WI38 (cell line): ENCODE data around the gene PRSS36.
"Not testable (repeated sequence)": the region's sequence is repeated elsewhere in the genome, so short reads cannot be mapped to it uniquely, and the experiment has no call there.

Experiments used
- H3K4me3 ChIP-seq: 2 replicates; pipeline ENCODE4 v1.5.1; 2011; ENCODE audit warnings: low read depth, mild to moderate bottlenecking, control low read depth, low read length
- TF ChIP-seq, protein P1 (sequence below): IDR thresholded peaks from 2 replicates; pipeline ENCODE4 v1.5.1; 2012; ENCODE audit warnings: low read depth, mild to moderate bottlenecking, control low read depth, low read length

The PRSS36 gene

DNA sequence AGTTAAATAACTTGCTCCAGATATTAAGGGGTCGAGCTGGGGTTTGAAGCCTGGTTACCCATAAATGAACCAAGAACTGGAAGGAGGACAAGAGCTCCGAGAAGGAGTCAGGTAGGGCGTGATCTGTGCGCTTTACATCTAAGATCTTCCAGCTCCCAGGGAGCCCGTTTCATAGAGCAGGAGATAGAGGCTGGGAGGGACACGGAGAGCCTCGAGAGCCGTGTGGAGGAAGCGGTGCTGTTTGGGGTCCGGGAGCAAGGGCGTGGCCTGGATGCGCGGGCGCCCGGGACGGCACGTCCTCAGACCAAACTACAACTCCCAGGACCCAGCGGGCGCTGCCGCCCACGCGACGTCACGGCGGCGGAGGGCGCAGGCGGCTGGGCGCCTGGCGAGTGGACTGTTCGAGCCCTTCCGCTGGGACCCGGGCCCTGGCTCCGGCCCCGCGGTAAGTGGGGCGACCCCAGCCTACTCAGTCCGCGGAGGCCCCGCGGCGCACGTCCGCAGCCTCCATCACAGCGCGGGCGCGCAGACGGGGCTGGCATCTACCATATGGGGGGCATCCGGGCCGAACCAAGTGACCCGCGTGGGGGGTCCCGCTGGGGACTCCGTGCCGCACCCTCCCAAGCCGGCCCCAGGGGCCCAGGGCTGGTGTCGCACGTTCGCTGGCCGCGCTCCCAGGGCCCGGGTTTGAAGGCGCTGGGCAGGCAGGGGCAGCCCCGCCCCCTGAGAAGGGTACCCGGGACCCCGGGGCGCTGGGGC, 41.7 kb downstream of the PRSS36 start, which contains the start of gene BCKDK:
TSS of gene BCKDK (plus strand) at position 352 of the 759 bp plus-strand sequence. CDS start 838 bp downstream, outside the sequence.
- TF ChIP-seq, protein P1, sequence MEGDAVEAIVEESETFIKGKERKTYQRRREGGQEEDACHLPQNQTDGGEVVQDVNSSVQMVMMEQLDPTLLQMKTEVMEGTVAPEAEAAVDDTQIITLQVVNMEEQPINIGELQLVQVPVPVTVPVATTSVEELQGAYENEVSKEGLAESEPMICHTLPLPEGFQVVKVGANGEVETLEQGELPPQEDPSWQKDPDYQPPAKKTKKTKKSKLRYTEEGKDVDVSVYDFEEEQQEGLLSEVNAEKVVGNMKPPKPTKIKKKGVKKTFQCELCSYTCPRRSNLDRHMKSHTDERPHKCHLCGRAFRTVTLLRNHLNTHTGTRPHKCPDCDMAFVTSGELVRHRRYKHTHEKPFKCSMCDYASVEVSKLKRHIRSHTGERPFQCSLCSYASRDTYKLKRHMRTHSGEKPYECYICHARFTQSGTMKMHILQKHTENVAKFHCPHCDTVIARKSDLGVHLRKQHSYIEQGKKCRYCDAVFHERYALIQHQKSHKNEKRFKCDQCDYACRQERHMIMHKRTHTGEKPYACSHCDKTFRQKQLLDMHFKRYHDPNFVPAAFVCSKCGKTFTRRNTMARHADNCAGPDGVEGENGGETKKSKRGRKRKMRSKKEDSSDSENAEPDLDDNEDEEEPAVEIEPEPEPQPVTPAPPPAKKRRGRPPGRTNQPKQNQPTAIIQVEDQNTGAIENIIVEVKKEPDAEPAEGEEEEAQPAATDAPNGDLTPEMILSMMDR: no peak
- H3K4me3 ChIP-seq: peak within 1 kb of the TSS; percentile 94

DNA sequence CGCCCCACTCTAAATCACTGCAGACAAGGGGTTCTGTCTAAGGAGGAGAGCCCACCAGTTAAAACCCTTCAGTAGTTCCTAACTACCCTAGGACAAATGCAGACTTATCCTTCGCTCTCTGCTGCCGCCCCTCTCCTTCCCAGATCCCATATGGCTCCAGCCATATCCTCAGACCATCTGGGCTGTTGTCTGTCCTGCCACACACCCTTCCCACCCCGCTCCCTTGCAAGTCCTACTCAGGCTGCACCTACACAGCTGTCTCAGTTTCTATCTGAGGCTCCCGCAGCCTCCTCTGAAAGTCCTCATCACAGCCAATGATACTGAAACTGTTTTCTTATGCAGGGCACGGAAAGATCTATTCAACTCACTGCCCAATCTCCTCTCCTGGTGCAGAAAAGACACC, 42.4 kb downstream of the PRSS36 start:
- TF ChIP-seq, protein P1: no peak
- no peak overlapping the region for H3K4me3 ChIP-seq

DNA sequence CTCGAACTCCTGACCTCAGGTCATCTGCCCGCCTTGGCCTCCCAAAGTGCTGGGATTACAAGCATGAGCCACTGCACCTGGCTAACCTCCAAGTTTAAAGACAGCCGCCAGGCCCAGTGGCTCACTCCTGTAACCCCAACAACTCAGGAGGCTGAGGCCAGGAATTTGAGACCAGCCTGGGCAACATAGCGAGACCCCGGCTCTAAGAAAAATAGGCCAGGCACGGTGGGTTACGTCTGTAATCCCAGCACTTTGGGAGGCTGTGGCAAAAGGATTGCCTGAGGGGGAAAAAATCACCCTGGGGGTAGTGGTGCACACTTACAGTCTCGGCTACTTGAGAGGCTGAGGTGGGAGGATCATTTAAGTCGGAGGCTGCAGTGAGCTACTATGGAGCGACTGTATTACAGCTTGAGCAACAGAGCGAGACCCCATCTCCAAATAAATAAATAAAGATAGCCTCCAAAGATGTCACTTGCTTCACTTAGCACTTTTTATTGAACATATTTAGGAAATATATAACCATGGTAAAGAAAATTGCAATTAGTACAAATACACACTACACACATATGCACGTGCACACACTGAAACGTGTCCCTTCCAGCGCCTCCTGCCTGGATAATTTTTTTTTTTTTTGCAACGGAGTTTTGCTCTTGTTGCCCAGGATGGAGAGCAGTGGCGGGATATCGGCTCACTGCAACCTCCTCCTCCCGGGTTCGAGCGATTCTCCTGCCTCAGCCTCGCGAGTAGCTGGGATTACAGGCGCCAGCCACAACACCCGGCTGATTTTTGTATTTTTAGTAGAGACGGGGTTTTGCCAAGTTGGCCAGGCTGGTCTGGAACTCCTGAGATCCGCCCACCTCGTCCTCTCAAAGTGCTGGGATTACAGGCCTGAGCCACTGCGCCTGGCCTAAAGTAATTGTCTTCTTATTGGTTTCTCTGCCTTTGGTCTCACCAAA, 43.1 kb downstream of the PRSS36 start:
- H3K4me3 ChIP-seq: no peak overlapping the region
- TF ChIP-seq, protein P1: no peak

DNA sequence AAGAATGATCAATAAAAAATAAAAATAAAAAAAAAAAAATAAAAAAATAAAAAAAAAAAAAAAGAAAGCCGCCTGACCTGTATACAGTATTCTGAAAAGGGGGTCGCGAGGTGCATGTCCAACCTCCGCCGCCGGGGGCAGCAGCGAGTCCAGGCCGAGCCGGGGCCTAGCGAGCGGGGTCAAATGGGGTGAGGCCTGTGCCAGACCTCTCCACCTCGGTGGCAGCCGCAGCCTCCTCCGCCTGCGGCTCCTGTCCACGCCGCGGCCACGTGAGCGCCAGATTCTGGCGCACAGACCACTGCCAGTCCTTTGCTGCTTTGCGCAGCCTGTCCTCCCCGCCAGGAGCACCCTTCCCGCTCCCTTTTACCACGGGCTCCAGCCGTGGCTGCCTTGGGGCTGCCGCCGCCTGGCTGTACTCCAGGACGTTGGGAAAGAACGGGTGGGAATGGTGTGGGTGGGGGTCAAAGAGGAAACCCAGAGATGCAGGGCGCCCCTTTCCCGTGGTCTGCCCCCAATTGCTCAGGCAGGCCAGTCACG, 44.1 kb downstream of the PRSS36 start:
- no peak overlapping the region for H3K4me3 ChIP-seq
- TF ChIP-seq, protein P1: peak; percentile 82

DNA sequence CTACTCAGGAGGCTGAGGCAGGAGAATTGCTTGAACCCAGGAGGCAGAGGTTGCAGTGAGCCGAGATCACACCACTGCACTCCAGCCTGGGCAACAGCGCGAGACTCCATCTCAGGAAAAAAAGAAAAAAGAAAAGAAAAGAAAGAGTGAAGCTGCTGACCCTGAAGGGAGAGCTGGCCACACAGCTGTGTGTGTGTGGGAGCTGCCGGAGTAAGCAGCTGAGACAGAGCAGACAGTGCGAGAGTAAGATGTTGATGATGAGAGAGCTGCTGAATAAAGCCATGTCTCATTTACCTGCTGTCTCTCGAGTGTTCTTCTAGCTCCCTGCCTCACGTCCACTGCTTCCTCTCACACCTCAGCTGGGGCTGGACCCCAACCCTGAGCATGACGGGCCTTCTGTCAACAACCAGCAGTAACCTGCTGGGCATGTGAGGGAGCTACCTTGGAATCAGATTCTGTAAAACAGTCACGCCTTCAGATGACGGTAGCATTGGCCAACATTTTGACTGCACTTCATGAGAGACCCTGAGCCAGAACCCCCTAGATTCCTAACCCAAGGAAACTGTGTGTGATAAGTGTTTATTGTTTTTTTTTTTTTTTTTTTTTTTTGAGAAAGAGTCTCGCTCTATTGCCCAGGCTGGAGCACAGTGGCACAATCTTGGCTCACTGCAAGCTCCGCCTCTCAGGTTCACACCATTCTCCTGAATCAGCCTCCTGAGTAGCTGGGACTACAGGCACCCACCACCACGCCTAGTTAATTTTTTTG, 48.8 kb downstream of the PRSS36 start:
- not testable (repeated sequence) for H3K4me3 ChIP-seq

DNA sequence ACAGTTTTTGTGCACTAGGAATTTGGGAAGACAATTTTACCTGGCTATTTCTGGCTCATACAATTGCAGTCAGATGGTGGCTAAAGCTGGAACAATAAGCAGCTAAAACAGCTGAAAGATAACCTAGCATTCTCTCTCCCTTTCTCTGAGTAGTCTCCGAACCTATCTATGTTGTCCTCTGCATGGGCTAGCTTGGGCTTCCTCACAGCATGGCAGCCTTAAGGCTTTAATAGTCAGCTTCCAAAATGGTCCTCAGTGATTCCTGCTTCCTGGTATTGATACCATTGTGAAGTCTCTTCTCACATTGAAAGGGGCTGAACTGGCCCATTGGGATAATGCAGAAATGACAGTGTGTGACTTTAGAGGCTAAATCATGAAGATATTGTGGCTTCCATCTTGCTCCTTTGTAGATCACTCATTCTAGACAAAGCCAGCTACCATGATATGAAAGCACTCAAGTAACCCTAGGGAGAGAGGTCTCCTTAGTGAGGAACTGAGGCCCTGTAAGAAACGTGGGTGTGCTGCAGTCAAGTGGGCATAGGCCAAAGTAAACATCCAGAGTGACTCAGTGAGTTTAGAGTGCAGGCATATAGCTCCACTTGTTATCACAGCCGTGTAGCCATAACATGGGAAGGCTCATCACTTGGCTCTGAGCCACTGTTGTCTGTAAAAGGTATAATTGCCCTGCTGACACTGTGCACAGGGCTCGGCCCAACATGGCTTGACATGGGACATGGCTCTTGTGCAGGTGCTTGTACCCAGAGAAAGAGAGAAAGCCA, 49.8 kb downstream of the PRSS36 start:
- TF ChIP-seq, protein P1: no peak

More for the DNA sequence above, 49.8 kb downstream of the PRSS36 start:
- no peak overlapping the region for H3K4me3 ChIP-seq
